ENCODE measurements around the gene LRP1B. TPM values are rescaled to one million over a fixed set of nuclear protein-coding genes. Genes with fewer than 3 reads are reported as not detected.

LRP1B gene
- total RNA-seq, 4 donors from 2014 or later: 1.2 to 3.3 (median 2.6) TPM

DNA sequence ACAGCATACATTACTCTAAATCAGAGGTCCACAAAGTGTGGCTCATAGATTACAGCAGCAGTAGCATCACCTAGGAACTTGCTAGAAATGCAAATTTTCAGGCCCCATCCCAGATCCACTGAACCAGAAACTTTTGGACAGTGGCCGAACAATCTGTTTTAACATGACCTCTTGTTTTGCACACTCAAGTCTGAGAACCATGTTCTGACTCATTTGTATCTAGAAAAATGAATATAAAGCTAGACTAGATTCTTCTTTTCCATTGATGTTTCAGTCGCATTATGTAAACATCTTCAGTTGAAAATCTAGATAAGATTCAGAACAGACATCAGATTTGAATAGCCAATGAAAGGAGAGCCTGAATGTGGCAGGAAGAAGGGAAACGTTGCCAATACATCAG lies 608.8 kb downstream of the LRP1B start:
- DNase-seq (ENCODE audit: low spot score in 2 of 2): no peak
- H3K27ac ChIP-seq: no peak overlapping the region

DNA sequence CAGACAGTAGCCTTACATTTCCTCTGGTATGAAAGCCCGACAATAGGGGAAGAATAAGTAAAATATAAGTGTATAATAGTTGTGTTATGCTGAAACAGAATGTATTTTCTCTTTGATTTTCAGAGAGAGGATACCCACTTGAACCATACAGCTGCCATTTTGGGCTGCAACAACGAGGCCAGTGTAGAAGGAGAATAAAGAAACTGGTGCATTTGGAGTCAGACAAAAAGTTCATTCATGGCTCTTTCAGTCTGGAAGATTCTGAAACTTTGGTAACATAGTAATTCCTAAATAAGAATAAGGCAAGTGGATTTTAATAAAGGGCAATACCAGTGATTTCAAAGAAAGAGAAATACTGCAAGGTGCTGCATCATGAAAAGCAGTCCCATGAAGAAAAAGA lies 610.9 kb downstream of the LRP1B start:
- 44 to 59% methylated on average over 2 of the region's 2 CpGs for WGBS, 2 donors
- no peaks in the 10 kb centered on the region for H3K36me3 ChIP-seq
- H3K27ac ChIP-seq: no peak overlapping the region
- H3K9me3 ChIP-seq: no peaks in the 10 kb centered on the region
- DNase-seq (ENCODE audit: low spot score in 2 of 2): no peak
- no peaks in the 10 kb centered on the region for H3K4me1 ChIP-seq
- TF ChIP-seq, protein P1, sequence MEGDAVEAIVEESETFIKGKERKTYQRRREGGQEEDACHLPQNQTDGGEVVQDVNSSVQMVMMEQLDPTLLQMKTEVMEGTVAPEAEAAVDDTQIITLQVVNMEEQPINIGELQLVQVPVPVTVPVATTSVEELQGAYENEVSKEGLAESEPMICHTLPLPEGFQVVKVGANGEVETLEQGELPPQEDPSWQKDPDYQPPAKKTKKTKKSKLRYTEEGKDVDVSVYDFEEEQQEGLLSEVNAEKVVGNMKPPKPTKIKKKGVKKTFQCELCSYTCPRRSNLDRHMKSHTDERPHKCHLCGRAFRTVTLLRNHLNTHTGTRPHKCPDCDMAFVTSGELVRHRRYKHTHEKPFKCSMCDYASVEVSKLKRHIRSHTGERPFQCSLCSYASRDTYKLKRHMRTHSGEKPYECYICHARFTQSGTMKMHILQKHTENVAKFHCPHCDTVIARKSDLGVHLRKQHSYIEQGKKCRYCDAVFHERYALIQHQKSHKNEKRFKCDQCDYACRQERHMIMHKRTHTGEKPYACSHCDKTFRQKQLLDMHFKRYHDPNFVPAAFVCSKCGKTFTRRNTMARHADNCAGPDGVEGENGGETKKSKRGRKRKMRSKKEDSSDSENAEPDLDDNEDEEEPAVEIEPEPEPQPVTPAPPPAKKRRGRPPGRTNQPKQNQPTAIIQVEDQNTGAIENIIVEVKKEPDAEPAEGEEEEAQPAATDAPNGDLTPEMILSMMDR (IDR thresholded peaks at IDR 0.05): no peak
- TF ChIP-seq EP300 (IDR thresholded peaks at IDR 0.05) (no peak), POLR2A (IDR thresholded peaks at IDR 0.05) (no peak)
- H3K4me3 ChIP-seq: no peak overlapping the region
- H3K27me3 ChIP-seq: no peaks in the 10 kb centered on the region

More for the DNA sequence above, 608.8 kb downstream of the LRP1B start:
- Histone ChIP-seq H3K27me3 (no peaks in the 10 kb centered on the region), H3K9me3 (no peaks in the 10 kb centered on the region), H3K4me3 (no peak overlapping the region), H3K36me3 (no peaks in the 10 kb centered on the region), H3K4me1 (no peaks in the 10 kb centered on the region)
- WGBS, 2 donors: 90 to 92% methylated on average over 3 of the region's 3 CpGs
- TF ChIP-seq, protein P1 (IDR thresholded peaks at IDR 0.05): no peak
- TF ChIP-seq EP300 (IDR thresholded peaks at IDR 0.05) (no peak), POLR2A (IDR thresholded peaks at IDR 0.05) (no peak)

DNA sequence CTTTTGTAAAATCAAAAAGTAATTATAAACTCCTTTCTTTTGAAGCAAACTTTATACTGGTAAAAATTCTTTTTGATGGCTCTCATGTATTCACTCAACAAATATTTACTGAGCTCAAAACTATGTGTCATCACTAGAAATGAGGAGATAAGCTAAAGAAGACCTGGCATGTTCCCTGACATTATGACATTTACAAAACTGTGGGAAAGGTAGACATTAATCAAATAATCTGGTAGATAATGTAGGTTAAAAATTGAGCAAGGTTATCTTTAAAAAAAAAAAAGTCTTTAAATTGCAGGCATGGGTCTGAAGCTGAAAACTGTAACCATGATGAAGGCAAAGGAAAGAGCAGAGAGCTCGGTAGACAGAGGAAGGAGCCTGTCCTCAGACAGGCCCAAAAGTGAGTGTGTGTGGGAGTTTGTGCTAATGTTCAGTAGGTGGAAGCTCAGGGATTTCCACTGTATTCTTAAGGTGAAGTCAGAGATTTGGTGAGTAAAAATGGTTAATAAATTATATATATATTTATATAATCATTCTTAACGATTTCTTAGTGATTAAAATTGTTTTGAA lies 612.9 kb downstream of the LRP1B start:
- TF ChIP-seq POLR2A (IDR thresholded peaks at IDR 0.05): no peak
- TF ChIP-seq EP300 (IDR thresholded peaks at IDR 0.05): no peak
- TF ChIP-seq, protein P1 (IDR thresholded peaks at IDR 0.05): no peak
- no peaks in the 10 kb centered on the region for H3K4me1 ChIP-seq
- no peak for DNase-seq (ENCODE audit: low spot score in 2 of 2)
- H3K4me3 ChIP-seq: no peak overlapping the region
- H3K9me3 ChIP-seq: no peaks in the 10 kb centered on the region
- no peaks in the 10 kb centered on the region for H3K36me3 ChIP-seq
- no peaks in the 10 kb centered on the region for H3K27me3 ChIP-seq
- no peak overlapping the region for H3K27ac ChIP-seq
- 84 to 88% methylated on average over 2 of the region's 2 CpGs for WGBS, 2 donors

DNA sequence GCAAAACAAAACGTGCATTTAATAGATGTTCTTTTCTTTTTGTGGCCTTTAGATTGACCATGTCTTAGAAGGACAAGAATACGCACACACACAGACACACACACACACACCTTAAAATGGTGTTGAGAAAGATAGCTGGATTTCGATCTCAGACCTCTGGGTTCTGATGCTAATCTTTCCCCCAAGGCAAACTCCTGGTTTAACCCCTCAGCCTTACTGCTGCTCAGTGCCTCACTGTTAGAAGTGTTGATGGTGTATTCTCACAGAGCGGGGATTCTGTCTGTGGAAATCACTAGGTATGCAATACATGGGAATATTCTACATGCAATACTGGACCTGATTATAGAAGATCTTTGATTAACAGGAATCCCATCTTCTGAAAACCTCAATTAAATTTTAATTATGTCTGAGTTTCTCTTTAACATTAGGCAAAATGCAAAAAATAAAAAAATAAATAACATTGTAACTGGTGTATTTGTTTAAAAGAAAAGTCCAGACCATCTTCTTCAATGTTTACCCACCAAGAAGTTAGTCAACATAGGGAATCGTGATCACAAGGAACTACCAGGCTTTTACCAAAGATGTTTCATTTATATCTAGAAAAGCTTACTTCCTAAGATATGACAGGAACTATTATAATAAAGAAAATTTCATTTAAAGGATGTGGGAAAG lies 613.5 kb downstream of the LRP1B start:
- Histone ChIP-seq H3K4me3 (no peak overlapping the region), H3K36me3 (no peaks in the 10 kb centered on the region), H3K27me3 (no peaks in the 10 kb centered on the region), H3K27ac (no peak overlapping the region), H3K4me1 (no peaks in the 10 kb centered on the region), H3K9me3 (no peaks in the 10 kb centered on the region)
- TF ChIP-seq, protein P1 (IDR thresholded peaks at IDR 0.05): no peak
- TF ChIP-seq EP300 (IDR thresholded peaks at IDR 0.05) (no peak), POLR2A (IDR thresholded peaks at IDR 0.05) (no peak)
- no peak for DNase-seq (ENCODE audit: low spot score in 2 of 2)
- WGBS, 2 donors: 72 to 75% methylated on average over 5 of the region's 5 CpGs

DNA sequence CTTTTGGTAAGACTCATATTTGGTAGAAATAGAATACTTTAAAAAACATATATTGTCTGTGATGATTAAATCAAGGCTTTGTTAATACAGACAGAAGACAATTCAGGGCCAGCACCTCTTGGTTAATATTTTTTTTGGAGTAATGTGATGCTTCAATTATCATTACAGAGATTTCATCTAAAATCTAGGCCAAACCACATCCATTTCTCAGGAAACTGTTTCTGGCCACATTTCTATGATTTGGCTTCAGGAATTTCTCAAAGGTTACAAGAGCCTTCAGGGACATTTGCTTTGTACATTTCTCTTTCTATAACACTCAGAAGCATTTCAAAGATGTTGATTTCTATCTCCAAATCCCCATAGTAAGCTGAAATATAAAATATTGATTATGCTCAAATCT lies 614.9 kb downstream of the LRP1B start:
- TF ChIP-seq, protein P1 (IDR thresholded peaks at IDR 0.05): no peak
- no peak for TF ChIP-seq POLR2A (IDR thresholded peaks at IDR 0.05)
- TF ChIP-seq EP300 (IDR thresholded peaks at IDR 0.05): no peak
- H3K27me3 ChIP-seq: no peaks in the 10 kb centered on the region
- H3K4me1 ChIP-seq: no peaks in the 10 kb centered on the region
- no peak overlapping the region for H3K27ac ChIP-seq
- H3K9me3 ChIP-seq: no peaks in the 10 kb centered on the region
- no peaks in the 10 kb centered on the region for H3K36me3 ChIP-seq
- DNase-seq (ENCODE audit: low spot score in 2 of 2): no peak
- no peak overlapping the region for H3K4me3 ChIP-seq

Data from tibial nerve (tissue), 4 donors.